Suprapubic skin (tissue), 4 donors: Measurements from ENCODE around the gene CTDNEP1.

Source experiments
- EP300 ChIP-seq: sonication (generic); formaldehyde crosslinking; IDR thresholded peaks from one replicate; pipeline ENCODE4 v1.6.1; 2017; ENCODE audit warnings: antibody characterized with exemption
- POLR2A ChIP-seq, 2 donors: fragments of 450-650 bp; IDR thresholded peaks; one replicate each; pipeline ENCODE4 v1.6.1; 2017; ENCODE audit warnings: antibody characterized with exemption in 2 of 2, mild to moderate bottlenecking in 2 of 2, moderate library complexity in 2 of 2
- POLR2AphosphoS5 ChIP-seq, 3 donors: sonication (generic); formaldehyde crosslinking; IDR thresholded peaks; one replicate each; pipeline ENCODE4 v1.6.1; 2017; ENCODE audit warnings: antibody characterized with exemption in 3 of 3
- TF ChIP-seq, protein P1 (sequence below), 2 donors: fragments of 200-600 bp in 1 of 2; fragments of 450-650 bp in 1 of 2; sonication (generic) in 1 of 2; IDR thresholded peaks; one replicate each; pipeline ENCODE4 v1.5.1; 2016 to 2019; ENCODE audit warnings: antibody characterized with exemption in 2 of 2, mild to moderate bottlenecking in 1 of 2, moderate library complexity in 1 of 2

GRCh38 chr17:7290685-7291084 lies 39.2 kb upstream of the CTDNEP1 start:
- TF ChIP-seq, protein P1, sequence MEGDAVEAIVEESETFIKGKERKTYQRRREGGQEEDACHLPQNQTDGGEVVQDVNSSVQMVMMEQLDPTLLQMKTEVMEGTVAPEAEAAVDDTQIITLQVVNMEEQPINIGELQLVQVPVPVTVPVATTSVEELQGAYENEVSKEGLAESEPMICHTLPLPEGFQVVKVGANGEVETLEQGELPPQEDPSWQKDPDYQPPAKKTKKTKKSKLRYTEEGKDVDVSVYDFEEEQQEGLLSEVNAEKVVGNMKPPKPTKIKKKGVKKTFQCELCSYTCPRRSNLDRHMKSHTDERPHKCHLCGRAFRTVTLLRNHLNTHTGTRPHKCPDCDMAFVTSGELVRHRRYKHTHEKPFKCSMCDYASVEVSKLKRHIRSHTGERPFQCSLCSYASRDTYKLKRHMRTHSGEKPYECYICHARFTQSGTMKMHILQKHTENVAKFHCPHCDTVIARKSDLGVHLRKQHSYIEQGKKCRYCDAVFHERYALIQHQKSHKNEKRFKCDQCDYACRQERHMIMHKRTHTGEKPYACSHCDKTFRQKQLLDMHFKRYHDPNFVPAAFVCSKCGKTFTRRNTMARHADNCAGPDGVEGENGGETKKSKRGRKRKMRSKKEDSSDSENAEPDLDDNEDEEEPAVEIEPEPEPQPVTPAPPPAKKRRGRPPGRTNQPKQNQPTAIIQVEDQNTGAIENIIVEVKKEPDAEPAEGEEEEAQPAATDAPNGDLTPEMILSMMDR (IDR thresholded peaks at IDR 0.05): no peak
- TF ChIP-seq POLR2A (IDR thresholded peaks at IDR 0.05): no peak
- TF ChIP-seq POLR2AphosphoS5 (IDR thresholded peaks at IDR 0.05): no peak
- TF ChIP-seq EP300: no peak
